HepG2 (cell line): ENCODE measurements around the gene MRPL14. TPM values are rescaled to one million over a fixed set of nuclear protein-coding genes. Genes with fewer than 3 reads are reported as not detected.

Experiments
- BCL3 ChIP-seq: sonication (generic); formaldehyde crosslinking; IDR thresholded peaks from 2 replicates; pipeline ENCODE4 v1.5.1; 2020; ENCODE audit warnings: mild to moderate bottlenecking, missing genetic modification reagents, moderate library complexity
- CSRNP1 ChIP-seq: sonication (generic); formaldehyde crosslinking; IDR thresholded peaks from 2 replicates; pipeline ENCODE4 v1.8.1; 2023; ENCODE audit warnings: mild to moderate bottlenecking, missing genetic modification reagents
- CTCF ChIP-seq: sonication (generic); formaldehyde crosslinking; IDR thresholded peaks from 2 replicates; pipeline ENCODE4 v1.5.0; 2020; ENCODE audit warnings: mild to moderate bottlenecking, missing genetic modification reagents, moderate library complexity
- ERF ChIP-seq: IDR thresholded peaks from 2 replicates; pipeline ENCODE4 v1.6.1; 2018; ENCODE audit warnings: missing biosample characterization, missing genetic modification reagents
- FOSL2 ChIP-seq: sonication (generic); formaldehyde crosslinking; IDR thresholded peaks from 2 replicates; pipeline ENCODE4 v1.4.0; 2020; ENCODE audit warnings: missing genetic modification reagents
- HNRNPK ChIP-seq: fragments of 200-400 bp; formaldehyde crosslinking; IDR thresholded peaks from 2 replicates; pipeline ENCODE4 v1.6.1; 2018; ENCODE audit warnings: low read length, low read depth, moderate library complexity, mild to moderate bottlenecking; ENCODE audit not compliant: poor library complexity, severe bottlenecking
- MTERF4 ChIP-seq: sonication (generic); formaldehyde crosslinking; IDR thresholded peaks from 2 replicates; pipeline ENCODE4 v1.8.0; 2023; ENCODE audit warnings: mild to moderate bottlenecking, missing genetic modification reagents
- RXRB ChIP-seq: IDR thresholded peaks from 2 replicates; pipeline ENCODE4 v1.6.1; 2016; ENCODE audit warnings: borderline replicate concordance, missing genetic modification reagents, missing compliant biosample characterization
- SATB2 ChIP-seq: sonication (generic); formaldehyde crosslinking; IDR thresholded peaks from 2 replicates; pipeline ENCODE4 v1.5.0; 2020; ENCODE audit warnings: missing genetic modification reagents
- SOX6 ChIP-seq, 2 experiments: fragments of 450-650 bp in 1 of 2; sonication (generic) in 1 of 2; formaldehyde crosslinking in 1 of 2; IDR thresholded peaks; 2 replicates each; pipeline versions ENCODE4 v1.4.0 to v1.6.1; 2017 to 2020; ENCODE audit warnings: antibody characterized with exemption in 1 of 2, mild to moderate bottlenecking in 1 of 2, missing genetic modification reagents in 1 of 2
- STAT5B ChIP-seq: sonication (generic); formaldehyde crosslinking; IDR thresholded peaks from 2 replicates; pipeline ENCODE4 v1.4.0; 2020; ENCODE audit warnings: missing genetic modification reagents
- ZBTB8A ChIP-seq: sonication (generic); formaldehyde crosslinking; IDR thresholded peaks from 2 replicates; pipeline ENCODE4 v1.4.0; 2020; ENCODE audit warnings: mild to moderate bottlenecking, low read depth, missing genetic modification reagents, borderline replicate concordance
- ZFYVE20 ChIP-seq: sonication (generic); formaldehyde crosslinking; IDR thresholded peaks from 2 replicates; pipeline ENCODE4 v1.8.0; 2023; ENCODE audit warnings: low read depth, mild to moderate bottlenecking, moderate library complexity, missing genetic modification reagents, borderline replicate concordance
- ZMAT3 ChIP-seq: sonication (generic); formaldehyde crosslinking; conservative IDR thresholded peaks from 2 replicates; pipeline ENCODE4 v1.7.0; 2021; ENCODE audit warnings: missing genetic modification reagents
- ZNF331 ChIP-seq: sonication (generic); formaldehyde crosslinking; IDR thresholded peaks from 2 replicates; pipeline ENCODE4 v1.4.0; 2020; ENCODE audit warnings: missing genetic modification reagents
- ZNF414 ChIP-seq: sonication (generic); formaldehyde crosslinking; IDR thresholded peaks from 2 replicates; pipeline ENCODE4 v1.5.0; 2020; ENCODE audit warnings: missing genetic modification reagents
- ZNF432 ChIP-seq: sonication (generic); formaldehyde crosslinking; IDR thresholded peaks from 2 replicates; pipeline ENCODE4 v1.5.0; 2020; ENCODE audit warnings: missing genetic modification reagents, mild to moderate bottlenecking, borderline replicate concordance
- ZNF501 ChIP-seq: sonication (generic); formaldehyde crosslinking; IDR thresholded peaks from 2 replicates; pipeline ENCODE4 v1.5.1; 2020; ENCODE audit warnings: mild to moderate bottlenecking, moderate library complexity, missing genetic modification reagents
- ZNF614 ChIP-seq: IDR thresholded peaks from 2 replicates; pipeline ENCODE4 v1.6.1; 2018; ENCODE audit warnings: missing biosample characterization, missing genetic modification reagents, inconsistent platforms, borderline replicate concordance
- ZNF792 ChIP-seq: IDR thresholded peaks from 2 replicates; pipeline ENCODE4 v1.6.1; 2016
- ZNF83 ChIP-seq: sonication (generic); formaldehyde crosslinking; IDR thresholded peaks from 2 replicates; pipeline ENCODE4 v1.4.0; 2020; ENCODE audit warnings: missing genetic modification reagents, mild to moderate bottlenecking, borderline replicate concordance
- ZNF841 ChIP-seq: sonication (generic); formaldehyde crosslinking; IDR thresholded peaks from 2 replicates; pipeline ENCODE4 v1.8.1; 2023; ENCODE audit warnings: missing genetic modification reagents, borderline replicate concordance
- polyA plus RNA-seq, 8 experiments: library from polyadenylated mRNA; depleted of rRNA in 3 of 8; stranded (reverse) in 7 of 8; unstranded in 1 of 8; fragments of >200 nt; fragmentation: Illumina TruSeq in 4 of 8; extraction: Trizol in 4 of 8; gene quantifications; 2 replicates each; pipeline versions ENCODE4 v1.2.1 to v1.2.3, GENCODE V29; 2011 to 2016; ENCODE audit warnings: low read depth in 4 of 8, missing spikeins in 1 of 8, mixed read lengths in 1 of 8; ENCODE audit not compliant: insufficient read depth in 1 of 8
- total RNA-seq, 5 experiments: library from RNA; depleted of rRNA; stranded (reverse); fragments of >200 nt; fragmentation: Illumina TruSeq; extraction: Trizol; gene quantifications; 2 replicates each; pipeline ENCODE4 v1.2.3, GENCODE V29; 2016; ENCODE audit warnings: low read depth in 1 of 5

The MRPL14 gene
- total and polyA plus RNA-seq, 2 of the 13 experiments (the other 11 are each of a cell fraction or from before 2014, with no cell fraction given) = 157 to 178 TPM

- TF ChIP-seq CTCF (CRISPR knock-in tag) (peak; percentile 99), ZNF331 (0 out of 2 replicates have a peak, but pooled peaks have one; percentile 64), HNRNPK (no peak), FOSL2 (peak; percentile 46; the same call in 1 of the 2 replicates), STAT5B (no peak), ZNF792 (peak; percentile 46; the same call in 1 of the 2 replicates), CSRNP1 (no peak), SOX6 (IDR thresholded peaks at IDR 0.05) (no peak), SOX6 (CRISPR knock-in tag; IDR thresholded peaks at IDR 0.05) (0 out of 2 replicates have a peak, but pooled peaks have one; percentile 30), ZMAT3 (peak; percentile 54; the same call in 1 of the 2 replicates), BCL3 (CRISPR knock-in tag) (0 out of 2 replicates have a peak, but pooled peaks have one; percentile 66), ZNF614 (peak; percentile 57; the same call in 1 of the 2 replicates), ZNF414 (CRISPR knock-in tag) (peak; percentile 19; the same call in 1 of the 2 replicates), MTERF4 (CRISPR knock-in tag) (0 out of 2 replicates have a peak, but pooled peaks have one; percentile 34), ZNF432 (no peak), ERF (CRISPR knock-in tag) (peak; percentile 26; the same call in 1 of the 2 replicates), RXRB (CRISPR knock-in tag) (peak; percentile 64), SATB2 (no peak), ZNF501 (peak; percentile 73; the same call in 1 of the 2 replicates), ZBTB8A (CRISPR knock-in tag) (no peak), ZNF841 (no peak), ZFYVE20 (no peak), ZNF83 (CRISPR knock-in tag) (no peak)
Observed at GRCh38 chr6:44078827-44079671, 48.2 kb downstream of the MRPL14 start (continued).
